ENCODE results near the gene DHFR.

DNA sequence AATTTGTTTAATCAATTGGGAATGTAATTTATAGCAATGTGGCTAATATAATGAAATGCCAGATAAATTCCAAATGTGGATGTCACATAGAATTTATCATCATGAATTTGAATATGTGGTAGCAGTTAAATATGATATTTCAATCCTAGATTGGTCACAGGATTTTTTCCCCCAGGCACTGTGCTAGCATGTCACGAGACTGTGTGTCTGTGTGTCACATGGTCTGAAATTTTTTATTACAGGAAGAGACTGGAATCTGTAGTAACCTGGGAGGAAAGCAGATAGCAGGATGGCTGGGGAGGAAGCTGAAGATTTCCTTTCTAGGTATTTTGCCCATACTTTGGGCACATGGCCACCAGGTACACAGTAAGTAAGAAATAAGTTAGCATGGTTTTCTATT is 35.7 kb downstream of the DHFR start:
- TF ChIP-seq, protein P1, sequence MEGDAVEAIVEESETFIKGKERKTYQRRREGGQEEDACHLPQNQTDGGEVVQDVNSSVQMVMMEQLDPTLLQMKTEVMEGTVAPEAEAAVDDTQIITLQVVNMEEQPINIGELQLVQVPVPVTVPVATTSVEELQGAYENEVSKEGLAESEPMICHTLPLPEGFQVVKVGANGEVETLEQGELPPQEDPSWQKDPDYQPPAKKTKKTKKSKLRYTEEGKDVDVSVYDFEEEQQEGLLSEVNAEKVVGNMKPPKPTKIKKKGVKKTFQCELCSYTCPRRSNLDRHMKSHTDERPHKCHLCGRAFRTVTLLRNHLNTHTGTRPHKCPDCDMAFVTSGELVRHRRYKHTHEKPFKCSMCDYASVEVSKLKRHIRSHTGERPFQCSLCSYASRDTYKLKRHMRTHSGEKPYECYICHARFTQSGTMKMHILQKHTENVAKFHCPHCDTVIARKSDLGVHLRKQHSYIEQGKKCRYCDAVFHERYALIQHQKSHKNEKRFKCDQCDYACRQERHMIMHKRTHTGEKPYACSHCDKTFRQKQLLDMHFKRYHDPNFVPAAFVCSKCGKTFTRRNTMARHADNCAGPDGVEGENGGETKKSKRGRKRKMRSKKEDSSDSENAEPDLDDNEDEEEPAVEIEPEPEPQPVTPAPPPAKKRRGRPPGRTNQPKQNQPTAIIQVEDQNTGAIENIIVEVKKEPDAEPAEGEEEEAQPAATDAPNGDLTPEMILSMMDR (IDR thresholded peaks at IDR 0.05) = no peak
- no peak for TF ChIP-seq POLR2A (IDR thresholded peaks at IDR 0.05)

All from body of pancreas (tissue), 4 donors.